SH-SY5Y (cell line): Measurements from ENCODE around the gene NUDT8.

Source experiments
- GATA2 ChIP-seq: IDR thresholded peaks from 2 replicates; pipeline ENCODE4 v1.6.1; 2011; ENCODE audit warnings: mild to moderate bottlenecking, low read depth, low read length
- GATA3 ChIP-seq: IDR thresholded peaks from 2 replicates; pipeline ENCODE4 v1.6.1; 2011; ENCODE audit warnings: low read depth, mild to moderate bottlenecking, low read length, moderate library complexity

GRCh38 chr11:67674442-67674871 is 44.7 kb upstream of the NUDT8 start, which contains the start of gene ALDH3B2:
- TF ChIP-seq GATA2 = no peak
- no peak for TF ChIP-seq GATA3
